ENCODE measurements around the gene IL6R.

The IL6R gene

DNA sequence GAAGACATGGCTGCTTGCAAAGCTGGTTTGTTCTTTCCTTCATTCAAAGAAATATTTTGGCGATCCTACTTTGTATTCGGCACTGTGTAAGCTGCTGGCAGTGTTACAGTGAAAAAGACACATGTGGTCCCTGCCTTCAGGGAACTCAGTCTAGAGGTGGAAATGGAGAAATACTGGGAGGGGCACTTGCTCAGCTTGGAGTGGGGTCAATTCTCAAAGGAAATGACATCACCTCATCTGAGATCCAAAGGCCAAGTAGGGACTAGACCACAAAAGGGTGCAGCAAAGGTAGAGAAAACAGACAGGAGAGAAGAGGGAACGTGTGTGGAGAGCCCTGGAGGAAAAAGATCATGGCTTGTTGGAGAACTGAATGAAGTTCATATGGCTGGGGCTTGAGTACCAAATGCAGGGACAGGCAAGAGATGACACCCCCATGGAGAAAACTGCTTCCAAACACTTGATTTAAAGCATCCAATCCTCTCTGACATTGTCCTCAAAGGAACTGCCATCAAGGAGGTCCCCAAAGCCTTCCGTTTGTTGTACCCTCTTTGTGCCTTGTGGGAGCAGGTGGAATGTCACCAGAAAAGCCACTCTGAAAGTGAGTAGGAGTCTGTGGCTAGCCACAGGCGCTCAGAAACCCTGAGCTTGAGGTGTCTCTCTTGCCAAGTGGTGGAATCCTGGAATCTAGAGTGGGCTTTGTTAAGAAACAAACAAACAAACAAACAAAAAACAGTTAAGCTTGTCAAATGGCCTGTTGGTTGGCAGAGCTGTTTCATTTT is 48.6 kb downstream of the IL6R start:
- no peaks in the 10 kb centered on the region for H3K9me3 ChIP-seq (ENCODE audit: severe bottlenecking)
- no peak for DNase-seq (ENCODE audit: low spot score)
- TF ChIP-seq, protein P1, sequence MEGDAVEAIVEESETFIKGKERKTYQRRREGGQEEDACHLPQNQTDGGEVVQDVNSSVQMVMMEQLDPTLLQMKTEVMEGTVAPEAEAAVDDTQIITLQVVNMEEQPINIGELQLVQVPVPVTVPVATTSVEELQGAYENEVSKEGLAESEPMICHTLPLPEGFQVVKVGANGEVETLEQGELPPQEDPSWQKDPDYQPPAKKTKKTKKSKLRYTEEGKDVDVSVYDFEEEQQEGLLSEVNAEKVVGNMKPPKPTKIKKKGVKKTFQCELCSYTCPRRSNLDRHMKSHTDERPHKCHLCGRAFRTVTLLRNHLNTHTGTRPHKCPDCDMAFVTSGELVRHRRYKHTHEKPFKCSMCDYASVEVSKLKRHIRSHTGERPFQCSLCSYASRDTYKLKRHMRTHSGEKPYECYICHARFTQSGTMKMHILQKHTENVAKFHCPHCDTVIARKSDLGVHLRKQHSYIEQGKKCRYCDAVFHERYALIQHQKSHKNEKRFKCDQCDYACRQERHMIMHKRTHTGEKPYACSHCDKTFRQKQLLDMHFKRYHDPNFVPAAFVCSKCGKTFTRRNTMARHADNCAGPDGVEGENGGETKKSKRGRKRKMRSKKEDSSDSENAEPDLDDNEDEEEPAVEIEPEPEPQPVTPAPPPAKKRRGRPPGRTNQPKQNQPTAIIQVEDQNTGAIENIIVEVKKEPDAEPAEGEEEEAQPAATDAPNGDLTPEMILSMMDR (IDR thresholded peaks at IDR 0.05; ENCODE audit: poor library complexity, severe bottlenecking) = no peak
- no peak overlapping the region for H3K4me3 ChIP-seq (ENCODE audit: severe bottlenecking)
- peak; percentile 82 for ATAC-seq (ENCODE audit: low read depth)
- H3K36me3 ChIP-seq (ENCODE audit: low read depth) = peaks cover 26% of the 10 kb centered on the region
- peak overlapping the region; percentile 55 for H3K27ac ChIP-seq (ENCODE audit: poor library complexity, severe bottlenecking)
- peaks cover 9% of the 10 kb centered on the region for H3K4me1 ChIP-seq (ENCODE audit: insufficient read depth, poor library complexity, severe bottlenecking)
- no peaks in the 10 kb centered on the region for H3K27me3 ChIP-seq (ENCODE audit: insufficient read depth, poor library complexity, severe bottlenecking)

DNA sequence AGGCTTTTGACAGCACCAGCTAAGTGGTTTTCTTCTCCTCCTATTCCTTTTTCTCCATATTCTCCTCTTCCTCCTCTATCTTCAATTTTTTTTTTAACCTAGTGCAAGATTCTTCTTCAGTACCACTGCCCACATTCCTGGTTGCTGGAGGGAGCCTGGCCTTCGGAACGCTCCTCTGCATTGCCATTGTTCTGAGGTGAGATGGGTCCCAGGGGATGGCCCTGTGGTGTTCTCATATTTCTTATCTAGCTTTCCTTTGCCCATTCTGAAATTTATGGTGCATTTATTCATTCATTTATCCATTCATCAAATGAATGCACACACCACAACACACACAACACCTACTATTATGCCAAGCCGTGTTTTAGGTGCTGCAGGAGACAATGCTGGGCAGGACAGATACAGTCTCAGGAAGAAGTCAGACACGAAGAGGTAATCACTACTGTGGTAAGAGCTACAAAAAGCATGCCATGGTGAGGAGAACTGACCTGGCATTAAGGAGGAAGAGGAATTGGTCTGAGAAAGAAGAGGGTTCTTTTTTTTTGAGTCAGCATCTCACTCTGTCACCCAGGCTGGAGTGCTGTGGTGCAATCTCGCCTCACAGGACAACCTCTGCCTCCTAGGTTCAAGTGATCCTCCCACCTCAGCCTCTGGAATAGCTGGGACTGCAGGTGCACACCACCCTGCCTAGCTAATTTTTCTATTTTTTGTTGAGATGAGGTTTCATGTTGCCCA is 49.4 kb downstream of the IL6R start:
- ATAC-seq (ENCODE audit: low read depth) (no peak), DNase-seq (ENCODE audit: low spot score) (no peak)
- Histone ChIP-seq H3K27me3 (ENCODE audit: insufficient read depth, poor library complexity, severe bottlenecking) (no peaks in the 10 kb centered on the region), H3K9me3 (ENCODE audit: severe bottlenecking) (no peaks in the 10 kb centered on the region), H3K27ac (ENCODE audit: poor library complexity, severe bottlenecking) (peak overlapping the region; percentile 55), H3K4me1 (ENCODE audit: insufficient read depth, poor library complexity, severe bottlenecking) (peaks cover 9% of the 10 kb centered on the region), H3K4me3 (ENCODE audit: severe bottlenecking) (no peak overlapping the region), H3K36me3 (ENCODE audit: low read depth) (peaks cover 26% of the 10 kb centered on the region)
- TF ChIP-seq, protein P1 (IDR thresholded peaks at IDR 0.05; ENCODE audit: poor library complexity, severe bottlenecking) = no peak

DNA sequence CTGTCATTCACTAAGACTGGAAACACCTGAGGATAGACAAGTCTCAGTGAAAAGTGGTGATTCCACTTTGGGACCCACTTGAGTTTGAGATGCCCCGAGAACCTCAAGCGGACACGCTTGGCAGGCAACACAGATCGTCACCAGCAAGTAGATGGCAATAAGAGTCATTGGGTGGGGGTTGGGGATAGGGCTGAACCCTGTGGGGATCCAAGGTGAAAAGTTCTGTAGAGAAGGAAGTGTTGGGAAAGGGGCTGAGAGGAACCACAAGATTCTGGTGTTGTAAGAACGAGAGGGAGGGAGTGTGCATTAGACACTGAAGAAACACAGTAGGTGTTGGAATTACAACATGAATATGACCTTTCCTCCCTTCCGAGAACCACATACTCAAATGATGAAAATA is 51.5 kb downstream of the IL6R start:
- ATAC-seq (ENCODE audit: low read depth) (no peak), DNase-seq (ENCODE audit: low spot score) (no peak)
- TF ChIP-seq, protein P1 (IDR thresholded peaks at IDR 0.05; ENCODE audit: poor library complexity, severe bottlenecking) = no peak

DNA sequence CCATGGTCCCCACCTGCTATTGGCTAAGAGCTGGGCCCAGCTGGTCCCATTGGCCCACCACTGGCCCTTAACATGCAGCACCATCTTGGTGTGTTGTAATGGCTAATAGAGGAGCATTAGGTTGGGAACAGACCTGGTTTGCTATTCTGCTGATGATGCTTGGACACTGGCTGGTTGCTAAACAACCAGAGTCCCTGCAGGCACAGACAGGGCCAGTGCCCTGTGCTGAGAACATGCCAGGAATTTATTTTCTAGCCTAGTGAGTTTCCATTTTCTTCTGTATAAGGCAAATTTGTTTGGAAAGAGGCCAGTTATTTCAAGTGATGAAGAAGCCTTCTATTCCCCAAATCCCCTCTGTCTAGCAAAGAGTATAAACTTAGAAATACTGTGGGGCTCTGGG is 53.9 kb downstream of the IL6R start:
- TF ChIP-seq, protein P1 (IDR thresholded peaks at IDR 0.05; ENCODE audit: poor library complexity, severe bottlenecking) = no peak
- H3K27me3 ChIP-seq (ENCODE audit: insufficient read depth, poor library complexity, severe bottlenecking) = no peaks in the 10 kb centered on the region
- H3K9me3 ChIP-seq (ENCODE audit: severe bottlenecking) = no peaks in the 10 kb centered on the region
- H3K4me1 ChIP-seq (ENCODE audit: insufficient read depth, poor library complexity, severe bottlenecking) = no peaks in the 10 kb centered on the region
- DNase-seq (ENCODE audit: low spot score) (no peak), ATAC-seq (ENCODE audit: low read depth) (no peak)
- H3K27ac ChIP-seq (ENCODE audit: poor library complexity, severe bottlenecking) = no peak overlapping the region
- H3K36me3 ChIP-seq (ENCODE audit: low read depth) = peaks cover 18% of the 10 kb centered on the region
- H3K4me3 ChIP-seq (ENCODE audit: severe bottlenecking) = no peak overlapping the region

More for the DNA sequence above, 51.5 kb downstream of the IL6R start:
- peaks cover 15% of the 10 kb centered on the region for H3K36me3 ChIP-seq (ENCODE audit: low read depth)
- peaks cover 9% of the 10 kb centered on the region for H3K4me1 ChIP-seq (ENCODE audit: insufficient read depth, poor library complexity, severe bottlenecking)
- no peak overlapping the region for H3K4me3 ChIP-seq (ENCODE audit: severe bottlenecking)
- no peaks in the 10 kb centered on the region for H3K9me3 ChIP-seq (ENCODE audit: severe bottlenecking)
- H3K27ac ChIP-seq (ENCODE audit: poor library complexity, severe bottlenecking) = no peak overlapping the region
- no peaks in the 10 kb centered on the region for H3K27me3 ChIP-seq (ENCODE audit: insufficient read depth, poor library complexity, severe bottlenecking)

All from RWPE2 (cell line).